Measurements from ENCODE around the gene EPB41L1. TPM values are rescaled to one million over a fixed set of nuclear protein-coding genes. Genes with fewer than 3 reads are reported as not detected.

EPB41L1 gene
- total RNA-seq, 1 donor from 2014 or later, result 16.7 TPM

DNA sequence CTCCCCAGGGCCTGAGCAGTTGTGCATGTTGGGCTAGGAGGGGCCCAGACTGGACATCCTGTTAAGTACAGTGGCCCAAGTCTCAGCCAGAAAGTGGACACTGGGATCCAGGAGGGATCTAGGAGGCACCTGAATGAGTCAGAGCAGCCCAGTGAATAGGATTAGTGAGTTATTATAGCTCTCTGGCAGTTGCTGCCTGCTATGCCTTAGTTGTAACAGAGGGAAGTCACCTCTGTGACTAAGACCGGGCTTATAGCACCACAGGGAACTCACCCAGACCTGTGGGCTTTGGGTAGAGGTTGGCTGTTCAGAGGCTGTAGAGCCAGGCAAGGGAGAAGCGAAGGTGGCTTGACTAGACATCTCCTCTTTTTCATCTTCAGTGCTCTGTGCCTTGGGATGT, 42.7 kb downstream of the EPB41L1 start:
- Histone ChIP-seq H3K9me3 (no peaks in the 10 kb centered on the region), H3K27me3 (no peaks in the 10 kb centered on the region), H3K4me3 (no peak overlapping the region), H3K36me3 (peaks cover 45 to 56% of the 10 kb centered on the region in 2 donors), H3K27ac (no peak overlapping the region), H3K4me1 (no peaks in the 10 kb centered on the region)
- intact Hi-C loops (cut with DNase I), result no loop called here
- DNase-seq (ENCODE audit: low spot score in 2 of 2), result no peak
- TF ChIP-seq CTCF (IDR thresholded peaks at IDR 0.05), result no peak

GRCh38 chr20:36199345-36200257, 45.1 kb downstream of the EPB41L1 start:
- no peaks in the 10 kb centered on the region for H3K27me3 ChIP-seq
- no peaks in the 10 kb centered on the region for H3K4me1 ChIP-seq
- DNase-seq (ENCODE audit: low spot score in 2 of 2), result peak; percentile 26 to 90
- H3K36me3 ChIP-seq, result peaks cover 29 to 38% of the 10 kb centered on the region in 2 donors
- no peak overlapping the region for H3K4me3 ChIP-seq
- no peak overlapping the region for H3K27ac ChIP-seq
- no peaks in the 10 kb centered on the region for H3K9me3 ChIP-seq
- intact Hi-C loops (cut with DNase I), result loop anchor here (1.0 to 2.0 kb wide), 2 partner anchors 39 to 204 kb away; no protein-coding TSS in a partner anchor
- peak; percentile 85 to 93 (median 89) for TF ChIP-seq CTCF (IDR thresholded peaks at IDR 0.05)

DNA sequence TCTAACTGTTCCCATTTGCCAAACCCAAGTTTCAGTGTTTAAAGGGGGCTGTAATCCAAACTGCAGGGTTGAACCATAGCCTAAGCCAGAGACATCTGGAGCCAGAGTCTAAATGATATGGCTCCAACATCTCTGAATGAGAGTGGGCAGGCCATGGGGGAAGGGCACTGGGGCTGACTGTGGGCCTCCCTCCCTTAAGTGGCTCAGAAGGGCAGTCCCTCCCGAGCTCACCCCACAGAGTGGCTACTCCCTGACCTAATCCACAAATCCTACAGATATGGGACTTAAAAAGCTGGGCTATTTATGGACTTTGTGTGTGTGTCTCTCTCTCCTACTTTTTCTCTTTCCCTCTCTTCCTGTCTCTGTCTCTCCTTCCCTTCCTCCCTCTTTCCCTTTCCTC, 45.9 kb downstream of the EPB41L1 start:
- Histone ChIP-seq H3K4me1 (no peaks in the 10 kb centered on the region), H3K36me3 (peaks cover 24 to 35% of the 10 kb centered on the region in 2 donors), H3K27me3 (no peaks in the 10 kb centered on the region), H3K4me3 (no peak overlapping the region), H3K27ac (no peak overlapping the region), H3K9me3 (no peaks in the 10 kb centered on the region)
- TF ChIP-seq CTCF (IDR thresholded peaks at IDR 0.05), result no peak
- intact Hi-C loops (cut with DNase I), result no loop called here
- DNase-seq (ENCODE audit: low spot score in 2 of 2), result no peak

DNA sequence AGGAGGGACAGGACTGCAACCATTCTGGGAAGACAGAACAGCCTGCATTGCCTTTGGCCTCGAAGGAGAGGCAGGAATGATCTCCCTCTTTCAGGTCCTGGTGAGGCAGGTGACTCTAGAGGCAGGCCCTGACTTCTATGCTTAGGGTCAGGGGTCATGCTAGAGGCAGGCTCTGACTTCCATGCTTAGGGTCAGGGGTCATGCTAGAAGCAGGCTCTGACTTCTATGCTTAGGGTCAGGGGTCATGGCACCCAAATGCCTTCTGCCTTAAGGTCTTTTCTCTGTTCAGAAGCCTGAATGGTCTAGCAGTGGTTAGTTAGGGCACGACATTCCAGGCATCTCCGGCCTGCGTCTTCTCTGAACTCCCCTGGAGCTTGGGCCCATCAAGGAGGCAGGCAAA, 46.7 kb downstream of the EPB41L1 start:
- intact Hi-C loops (cut with DNase I), result no loop called here
- DNase-seq (ENCODE audit: low spot score in 2 of 2), result no peak
- no peak overlapping the region for H3K27ac ChIP-seq
- no peak for TF ChIP-seq CTCF (IDR thresholded peaks at IDR 0.05)
- no peak overlapping the region for H3K4me3 ChIP-seq
- H3K36me3 ChIP-seq, result peaks cover 28 to 35% of the 10 kb centered on the region in 2 donors
- H3K4me1 ChIP-seq, result no peaks in the 10 kb centered on the region
- H3K27me3 ChIP-seq, result no peaks in the 10 kb centered on the region
- no peaks in the 10 kb centered on the region for H3K9me3 ChIP-seq

DNA sequence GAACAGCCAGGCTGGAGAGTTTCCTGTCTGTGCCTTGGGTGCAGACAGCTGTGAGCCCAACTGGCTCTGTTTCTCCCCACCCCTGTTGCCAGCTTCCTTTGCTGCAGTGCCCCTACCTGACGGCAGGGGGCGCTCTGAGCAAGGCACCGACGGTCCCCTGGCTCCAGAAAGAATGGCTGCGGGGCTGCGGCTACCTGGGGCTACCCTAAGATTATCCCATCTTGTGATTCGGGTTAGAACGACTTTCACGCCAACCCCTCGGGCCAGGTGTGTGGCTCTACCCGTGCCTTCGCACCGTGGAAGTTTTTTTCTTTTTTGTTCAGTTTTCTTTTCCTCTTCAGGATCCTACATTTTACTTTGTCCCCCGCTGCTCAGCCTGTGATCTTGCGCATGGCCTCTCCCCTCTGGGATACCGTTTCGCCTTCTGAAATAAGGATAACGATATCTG, 48.4 kb downstream of the EPB41L1 start:
- Histone ChIP-seq H3K4me3 (no peak overlapping the region), H3K27ac (no peak overlapping the region), H3K36me3 (peaks cover 20 to 35% of the 10 kb centered on the region in 2 donors), H3K9me3 (no peaks in the 10 kb centered on the region), H3K27me3 (no peaks in the 10 kb centered on the region), H3K4me1 (no peaks in the 10 kb centered on the region)
- intact Hi-C loops (cut with DNase I), result loop anchor here (2.0 kb wide), 1 partner anchor 236 kb away; no protein-coding TSS in a partner anchor
- peak; percentile 75 to 97 (median 96) for TF ChIP-seq CTCF (IDR thresholded peaks at IDR 0.05)
- DNase-seq (ENCODE audit: low spot score in 2 of 2), result peak; percentile 16 to 79

All from ascending aorta (tissue), 2 donors.